HG03280 (cell line): Measurements from ENCODE around the gene XRRA1.
"Not testable (repeated sequence)": the region's sequence is repeated elsewhere in the genome, so short reads cannot be mapped to it uniquely, and the experiment has no call there.

Experiments
- ATAC-seq: cut with Tn5 transposase; IDR thresholded peaks from one replicate; pipeline ENCODE4 v1.9.1; 2021; ENCODE audit warnings: mild to moderate bottlenecking, moderate library complexity; ENCODE audit not compliant: unreplicated experiment

XRRA1 gene

GRCh38 chr11:74948898-74949752 is at the start of gene XRRA1, which contains the start of gene SPCS2:
XRRA1 (minus strand) TSS chr11:74949091; CDS start chr11:74940878, 8,213 bp downstream.
SPCS2 (plus strand) TSS chr11:74949266; CDS start chr11:74949286, 20 bp downstream.
- ATAC-seq: peak; percentile 91

- ATAC-seq: no peak
These were observed 44.0 kb upstream of the XRRA1 start for GRCh38 chr11:74992852-74993251.

- no peak for ATAC-seq
These were observed 42.0 kb upstream of the XRRA1 start for GRCh38 chr11:74990941-74991340.

GRCh38 chr11:74990150-74990549 is 41.3 kb upstream of the XRRA1 start:
- ATAC-seq: not testable (repeated sequence)

GRCh38 chr11:74989260-74989638 is 40.4 kb upstream of the XRRA1 start:
- peak; percentile 5 for ATAC-seq

GRCh38 chr11:74988541-74989259 is 39.8 kb upstream of the XRRA1 start, which contains the start of gene NEU3:
NEU3 (plus strand) TSS chr11:74988933; CDS start chr11:74989061, 128 bp downstream.
- ATAC-seq: peak; percentile 81

- no peak for ATAC-seq
These were observed 35.8 kb upstream of the XRRA1 start for GRCh38 chr11:74984730-74985129.

GRCh38 chr11:74984070-74984469 is 35.2 kb upstream of the XRRA1 start:
- ATAC-seq: no peak

- no peak for ATAC-seq
These were observed 33.0 kb upstream of the XRRA1 start for GRCh38 chr11:74981888-74982287.

GRCh38 chr11:74980634-74981033 is 31.7 kb upstream of the XRRA1 start:
- no peak for ATAC-seq

- no peak for ATAC-seq
These were observed 29.1 kb upstream of the XRRA1 start for GRCh38 chr11:74978041-74978440.

- ATAC-seq: no peak
These were observed 22.5 kb upstream of the XRRA1 start for GRCh38 chr11:74971424-74971823.

GRCh38 chr11:74970852-74971395 is 22.0 kb upstream of the XRRA1 start:
- no peak for ATAC-seq

- ATAC-seq: no peak
These were observed 17.8 kb upstream of the XRRA1 start for GRCh38 chr11:74966651-74967050.

- not testable (repeated sequence) for ATAC-seq
These were observed 11.2 kb upstream of the XRRA1 start for GRCh38 chr11:74960128-74960527.

- no peak for ATAC-seq
These were observed 9.2 kb upstream of the XRRA1 start for GRCh38 chr11:74957937-74958629.

GRCh38 chr11:74956397-74957015 is 7.6 kb upstream of the XRRA1 start:
- no peak for ATAC-seq

- ATAC-seq: no peak
These were observed 5.3 kb upstream of the XRRA1 start for GRCh38 chr11:74954199-74954598.

- no peak for ATAC-seq
These were observed 4.6 kb upstream of the XRRA1 start for GRCh38 chr11:74953451-74953850.

GRCh38 chr11:74952752-74953151 is 3.9 kb upstream of the XRRA1 start:
- ATAC-seq: no peak

- ATAC-seq: no peak
These were observed 2.3 kb upstream of the XRRA1 start for GRCh38 chr11:74951226-74951625.
